Liver (tissue), 9 donors: ENCODE measurements around the gene EPB41L2. TPM values are rescaled to one million over a fixed set of nuclear protein-coding genes. Genes with fewer than 3 reads are reported as not detected.
A peak's percentile ranks its signal among the peaks of the same experiment; 100 is the strongest.

ENCODE experiments used
- DNase-seq: peaks from one replicate; pipeline ENCODE4 v3.0.0-alpha.2; 2017; ENCODE audit warnings: low spot score
- H3K27ac ChIP-seq, 2 donors: one replicate each; pipeline ENCODE4 v1.7.0; 2013; ENCODE audit warnings: inconsistent platforms in 2 of 2, low read length in 2 of 2, control low read depth in 1 of 2, low read depth in 1 of 2, mild to moderate bottlenecking in 1 of 2
- H3K27me3 ChIP-seq, 4 donors: one replicate each; pipeline versions ENCODE4 v1.6.1 to v1.7.0; 2013; ENCODE audit warnings: low read length in 3 of 4, inconsistent platforms in 1 of 4, mild to moderate bottlenecking in 1 of 4, moderate library complexity in 1 of 4; ENCODE audit not compliant: control insufficient read depth in 4 of 4, insufficient read depth in 4 of 4
- H3K36me3 ChIP-seq, 4 donors: one replicate each; pipeline versions ENCODE4 v1.6.1 to v1.7.0; 2013; ENCODE audit warnings: low read length in 3 of 4, mild to moderate bottlenecking in 3 of 4, low read depth in 1 of 4, moderate library complexity in 1 of 4; ENCODE audit not compliant: control insufficient read depth in 4 of 4, insufficient read depth in 3 of 4
- H3K4me1 ChIP-seq, 4 donors: one replicate each; pipeline versions ENCODE4 v1.6.1 to v1.7.0; 2013; ENCODE audit warnings: low read length in 3 of 4, mild to moderate bottlenecking in 3 of 4, moderate library complexity in 1 of 4; ENCODE audit not compliant: control insufficient read depth in 4 of 4, insufficient read depth in 4 of 4
- H3K4me3 ChIP-seq, 3 donors: one replicate each; pipeline versions ENCODE4 v1.6.1 to v1.7.0; 2013; ENCODE audit warnings: low read length in 3 of 3, control low read depth in 1 of 3, low read depth in 1 of 3, mild to moderate bottlenecking in 1 of 3
- H3K9ac ChIP-seq, 2 donors: one replicate each; pipeline ENCODE4 v1.7.0; 2013; ENCODE audit warnings: low read length in 2 of 2, mild to moderate bottlenecking in 2 of 2, moderate library complexity in 2 of 2, control low read depth in 1 of 2, low read depth in 1 of 2
- H3K9me3 ChIP-seq, 4 donors: one replicate each; pipeline versions ENCODE4 v1.6.1 to v1.7.0; 2013; ENCODE audit warnings: low read length in 3 of 4; ENCODE audit not compliant: control insufficient read depth in 4 of 4
- FOXA1 ChIP-seq: IDR thresholded peaks from 2 replicates; pipeline ENCODE4 v1.6.1; 2016; ENCODE audit warnings: antibody characterized with exemption
- FOXA2 ChIP-seq: IDR thresholded peaks from 2 replicates; pipeline ENCODE4 v1.6.1; 2016; ENCODE audit warnings: antibody characterized with exemption
- GABPA ChIP-seq, 2 donors: IDR thresholded peaks in 1 of 2; conservative IDR thresholded peaks in 1 of 2; 2 replicates each; pipeline ENCODE4 v1.6.1; 2016; ENCODE audit warnings: antibody characterized with exemption in 2 of 2, mild to moderate bottlenecking in 1 of 2, moderate library complexity in 1 of 2
- HNF4A ChIP-seq, 2 donors: conservative IDR thresholded peaks; 2 replicates each; pipeline ENCODE4 v1.6.1; 2016; ENCODE audit warnings: antibody characterized with exemption in 2 of 2, mild to moderate bottlenecking in 2 of 2
- HNF4G ChIP-seq: IDR thresholded peaks from 2 replicates; pipeline ENCODE4 v1.6.1; 2016; ENCODE audit warnings: antibody characterized with exemption
- JUND ChIP-seq, 2 donors: IDR thresholded peaks; 2 replicates each; pipeline ENCODE4 v1.6.1; 2016; ENCODE audit warnings: antibody characterized with exemption in 2 of 2
- RAD21 ChIP-seq, 2 donors: IDR thresholded peaks; 2 replicates each; pipeline ENCODE4 v1.6.1; 2016; ENCODE audit warnings: antibody characterized with exemption in 2 of 2, mild to moderate bottlenecking in 2 of 2
- RXRA ChIP-seq, 2 donors: IDR thresholded peaks; 2 replicates each; pipeline ENCODE4 v1.6.1; 2017 to 2018; ENCODE audit warnings: antibody characterized with exemption in 2 of 2, mild to moderate bottlenecking in 1 of 2
- SP1 ChIP-seq: IDR thresholded peaks from 2 replicates; pipeline ENCODE4 v1.6.1; 2018; ENCODE audit warnings: antibody characterized with exemption, mild to moderate bottlenecking
- TAF1 ChIP-seq: conservative IDR thresholded peaks from 2 replicates; pipeline ENCODE4 v1.6.1; 2016; ENCODE audit warnings: antibody characterized with exemption, mild to moderate bottlenecking
- YY1 ChIP-seq: IDR thresholded peaks from 2 replicates; pipeline ENCODE4 v1.6.1; 2016; ENCODE audit warnings: antibody characterized with exemption, mild to moderate bottlenecking
- WGBS: extraction: QIAGEN DNeasy Blood & Tissue Kit; methylation state at CpG from one replicate; pipeline ENCODE4 v1.1.7; 2013; 5-methylcytosine and 5-hydroxymethylcytosine counted together
- polyA plus RNA-seq, 2 donors: library from polyadenylated mRNA; stranded (reverse) in 1 of 2; unstranded in 1 of 2; fragments of 200-250 nt in 1 of 2; fragments of >200 nt in 1 of 2; fragmentation: Nextera tagmentation in 1 of 2; extraction: Ambion mirVana in 1 of 2; gene quantifications; one replicate each; pipeline versions ENCODE4 v1.2.1 to v1.2.3, GENCODE V29; 2013 to 2015
- total RNA-seq, 2 donors: library from RNA; depleted of rRNA; stranded (reverse); fragments of >200 nt; gene quantifications; one replicate each; pipeline ENCODE4 v1.2.3, GENCODE V29; 2014
- TF ChIP-seq, protein P1 (sequence below): IDR thresholded peaks from 2 replicates; pipeline ENCODE4 v1.6.1; 2016; ENCODE audit warnings: antibody characterized with exemption
- TF ChIP-seq, protein P2 (sequence below): IDR thresholded peaks from 2 replicates; pipeline ENCODE4 v1.6.1; 2016; ENCODE audit warnings: antibody characterized with exemption
- TF ChIP-seq, protein P3 (sequence below): fragments of 150-350 bp; IDR thresholded peaks from 2 replicates; pipeline ENCODE4 v1.5.1; 2017; ENCODE audit warnings: improper control_type of control experiment, low read depth, low read length; ENCODE audit not compliant: missing input control
- TF ChIP-seq, protein P4 (sequence below): IDR thresholded peaks from 2 replicates; pipeline ENCODE4 v1.6.1; 2016; ENCODE audit warnings: antibody characterized with exemption, mild to moderate bottlenecking
- donor health status: healthy.
- donor health status: healthy.
- donor health status: healthy.
- donor health status: healthy.
- donor health status: healthy.

Gene EPB41L2
- total and polyA plus RNA-seq, 4 donors, result 10.0 to 43.3 (median 18.7) TPM

DNA sequence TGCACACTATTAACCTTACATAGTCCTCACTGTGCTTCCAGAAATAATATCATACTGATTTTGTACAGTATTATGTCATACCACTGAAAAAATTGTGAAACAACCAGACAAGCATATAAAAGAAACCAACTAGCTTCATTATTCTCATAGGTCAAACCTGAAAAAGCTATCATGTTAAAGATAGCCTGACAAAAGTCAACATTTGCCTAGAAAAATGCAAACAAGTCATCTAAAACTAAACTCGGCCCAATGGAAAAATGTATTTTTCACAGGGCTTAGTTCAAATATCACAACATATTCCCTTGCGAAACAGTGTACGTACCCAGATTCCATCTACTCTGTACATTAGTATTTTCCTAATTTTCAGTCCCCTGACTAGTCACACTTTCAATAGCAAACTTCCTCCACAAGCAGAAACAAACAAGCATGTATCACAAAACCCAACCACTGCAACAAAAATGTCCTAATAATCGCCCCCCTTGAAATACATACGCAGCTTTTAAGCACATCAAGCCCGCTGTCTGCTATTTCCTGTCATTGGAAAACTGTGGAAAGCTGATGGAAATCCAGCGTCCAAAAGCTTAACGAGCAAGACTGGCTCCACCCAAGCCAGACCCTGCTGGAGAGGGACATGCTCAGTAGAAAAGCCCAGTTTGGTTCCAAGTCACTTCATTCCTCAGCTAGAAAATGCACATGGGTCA, 93.1 kb downstream of the EPB41L2 start (continued):
- TF ChIP-seq, protein P1, sequence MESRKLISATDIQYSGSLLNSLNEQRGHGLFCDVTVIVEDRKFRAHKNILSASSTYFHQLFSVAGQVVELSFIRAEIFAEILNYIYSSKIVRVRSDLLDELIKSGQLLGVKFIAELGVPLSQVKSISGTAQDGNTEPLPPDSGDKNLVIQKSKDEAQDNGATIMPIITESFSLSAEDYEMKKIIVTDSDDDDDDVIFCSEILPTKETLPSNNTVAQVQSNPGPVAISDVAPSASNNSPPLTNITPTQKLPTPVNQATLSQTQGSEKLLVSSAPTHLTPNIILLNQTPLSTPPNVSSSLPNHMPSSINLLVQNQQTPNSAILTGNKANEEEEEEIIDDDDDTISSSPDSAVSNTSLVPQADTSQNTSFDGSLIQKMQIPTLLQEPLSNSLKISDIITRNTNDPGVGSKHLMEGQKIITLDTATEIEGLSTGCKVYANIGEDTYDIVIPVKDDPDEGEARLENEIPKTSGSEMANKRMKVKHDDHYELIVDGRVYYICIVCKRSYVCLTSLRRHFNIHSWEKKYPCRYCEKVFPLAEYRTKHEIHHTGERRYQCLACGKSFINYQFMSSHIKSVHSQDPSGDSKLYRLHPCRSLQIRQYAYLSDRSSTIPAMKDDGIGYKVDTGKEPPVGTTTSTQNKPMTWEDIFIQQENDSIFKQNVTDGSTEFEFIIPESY, result no peak

DNA sequence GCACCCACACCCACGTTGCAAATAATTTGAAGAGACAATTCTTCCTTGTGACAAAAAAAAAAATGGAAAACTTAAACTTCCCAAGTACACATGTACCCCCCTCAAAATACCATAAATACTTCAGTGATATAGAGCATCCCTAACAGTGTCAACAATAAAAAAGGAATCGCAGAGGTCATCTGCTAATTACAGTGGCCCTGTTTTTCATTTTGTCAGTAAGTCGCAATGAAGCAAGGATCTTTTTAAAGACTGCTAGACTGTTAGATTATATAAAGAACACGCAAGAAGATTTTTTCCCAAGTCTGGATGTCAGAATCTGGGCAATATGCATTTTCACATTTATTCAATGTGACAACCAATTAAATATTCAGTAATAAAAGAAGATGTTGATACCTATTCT, 93.9 kb downstream of the EPB41L2 start:
- H3K9me3 ChIP-seq, result no peaks in the 10 kb centered on the region
- no peaks in the 10 kb centered on the region for H3K27me3 ChIP-seq
- TF ChIP-seq, protein P2, sequence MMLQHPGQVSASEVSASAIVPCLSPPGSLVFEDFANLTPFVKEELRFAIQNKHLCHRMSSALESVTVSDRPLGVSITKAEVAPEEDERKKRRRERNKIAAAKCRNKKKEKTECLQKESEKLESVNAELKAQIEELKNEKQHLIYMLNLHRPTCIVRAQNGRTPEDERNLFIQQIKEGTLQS, result no peak
- TF ChIP-seq JUND (IDR thresholded peaks at IDR 0.05) (no peak), FOXA1 (no peak), SP1 (no peak), FOXA2 (no peak), HNF4G (no peak), TAF1 (no peak), RXRA (IDR thresholded peaks at IDR 0.05) (no peak)
- TF ChIP-seq, protein P1, result no peak
- TF ChIP-seq, protein P3, sequence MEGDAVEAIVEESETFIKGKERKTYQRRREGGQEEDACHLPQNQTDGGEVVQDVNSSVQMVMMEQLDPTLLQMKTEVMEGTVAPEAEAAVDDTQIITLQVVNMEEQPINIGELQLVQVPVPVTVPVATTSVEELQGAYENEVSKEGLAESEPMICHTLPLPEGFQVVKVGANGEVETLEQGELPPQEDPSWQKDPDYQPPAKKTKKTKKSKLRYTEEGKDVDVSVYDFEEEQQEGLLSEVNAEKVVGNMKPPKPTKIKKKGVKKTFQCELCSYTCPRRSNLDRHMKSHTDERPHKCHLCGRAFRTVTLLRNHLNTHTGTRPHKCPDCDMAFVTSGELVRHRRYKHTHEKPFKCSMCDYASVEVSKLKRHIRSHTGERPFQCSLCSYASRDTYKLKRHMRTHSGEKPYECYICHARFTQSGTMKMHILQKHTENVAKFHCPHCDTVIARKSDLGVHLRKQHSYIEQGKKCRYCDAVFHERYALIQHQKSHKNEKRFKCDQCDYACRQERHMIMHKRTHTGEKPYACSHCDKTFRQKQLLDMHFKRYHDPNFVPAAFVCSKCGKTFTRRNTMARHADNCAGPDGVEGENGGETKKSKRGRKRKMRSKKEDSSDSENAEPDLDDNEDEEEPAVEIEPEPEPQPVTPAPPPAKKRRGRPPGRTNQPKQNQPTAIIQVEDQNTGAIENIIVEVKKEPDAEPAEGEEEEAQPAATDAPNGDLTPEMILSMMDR, result no peak
- H3K4me1 ChIP-seq, result peaks cover 0 to 5% (median 0%) of the 10 kb centered on the region in 4 donors
- DNase-seq, result no peak
- H3K4me3 ChIP-seq, result no peak overlapping the region
- no peak overlapping the region for H3K9ac ChIP-seq
- peak overlapping the region in 1 of 2 donors; percentile 49 for H3K27ac ChIP-seq
- no peaks in the 10 kb centered on the region for H3K36me3 ChIP-seq
- WGBS, result 61% methylated on average over 4 of the region's 4 CpGs

DNA sequence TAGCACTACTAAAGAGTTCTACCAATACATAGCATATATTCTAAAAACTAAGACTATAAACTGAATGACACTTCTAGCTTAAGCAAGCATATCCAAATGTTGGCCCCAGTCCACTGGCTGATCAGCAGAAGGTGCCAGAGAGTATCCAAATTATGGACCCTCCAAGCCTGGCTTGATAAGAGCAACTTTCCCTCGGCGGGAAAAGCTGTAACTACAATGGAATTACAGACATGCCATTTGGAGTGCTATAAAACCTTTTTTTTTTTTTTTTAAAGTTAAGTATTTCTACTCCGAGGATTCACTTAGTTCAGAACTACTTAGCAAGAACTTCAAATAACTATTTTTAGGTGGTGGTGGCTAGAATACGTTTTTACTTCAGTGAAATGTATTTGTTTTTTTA, 94.6 kb downstream of the EPB41L2 start:
- no peaks in the 10 kb centered on the region for H3K36me3 ChIP-seq
- no peak for DNase-seq
- no peak overlapping the region for H3K27ac ChIP-seq
- H3K27me3 ChIP-seq, result no peaks in the 10 kb centered on the region
- no peak overlapping the region for H3K9ac ChIP-seq
- H3K4me1 ChIP-seq, result peaks cover 0 to 5% (median 0%) of the 10 kb centered on the region in 4 donors
- H3K4me3 ChIP-seq, result no peak overlapping the region
- H3K9me3 ChIP-seq, result no peaks in the 10 kb centered on the region
- WGBS, result 83% methylated on average over 4 of the region's 4 CpGs
- TF ChIP-seq, protein P2, result no peak
- TF ChIP-seq YY1 (no peak), HNF4G (no peak), GABPA (IDR thresholded peaks at IDR 0.05 in 1 of 2, conservative IDR thresholded peaks at IDR 0.05 in 1 of 2) (no peak), RAD21 (IDR thresholded peaks at IDR 0.05) (no peak), HNF4A (conservative IDR thresholded peaks at IDR 0.05) (no peak), FOXA2 (no peak), JUND (IDR thresholded peaks at IDR 0.05) (no peak), RXRA (IDR thresholded peaks at IDR 0.05) (no peak), FOXA1 (no peak)
- TF ChIP-seq, protein P1, result no peak
- TF ChIP-seq, protein P4, sequence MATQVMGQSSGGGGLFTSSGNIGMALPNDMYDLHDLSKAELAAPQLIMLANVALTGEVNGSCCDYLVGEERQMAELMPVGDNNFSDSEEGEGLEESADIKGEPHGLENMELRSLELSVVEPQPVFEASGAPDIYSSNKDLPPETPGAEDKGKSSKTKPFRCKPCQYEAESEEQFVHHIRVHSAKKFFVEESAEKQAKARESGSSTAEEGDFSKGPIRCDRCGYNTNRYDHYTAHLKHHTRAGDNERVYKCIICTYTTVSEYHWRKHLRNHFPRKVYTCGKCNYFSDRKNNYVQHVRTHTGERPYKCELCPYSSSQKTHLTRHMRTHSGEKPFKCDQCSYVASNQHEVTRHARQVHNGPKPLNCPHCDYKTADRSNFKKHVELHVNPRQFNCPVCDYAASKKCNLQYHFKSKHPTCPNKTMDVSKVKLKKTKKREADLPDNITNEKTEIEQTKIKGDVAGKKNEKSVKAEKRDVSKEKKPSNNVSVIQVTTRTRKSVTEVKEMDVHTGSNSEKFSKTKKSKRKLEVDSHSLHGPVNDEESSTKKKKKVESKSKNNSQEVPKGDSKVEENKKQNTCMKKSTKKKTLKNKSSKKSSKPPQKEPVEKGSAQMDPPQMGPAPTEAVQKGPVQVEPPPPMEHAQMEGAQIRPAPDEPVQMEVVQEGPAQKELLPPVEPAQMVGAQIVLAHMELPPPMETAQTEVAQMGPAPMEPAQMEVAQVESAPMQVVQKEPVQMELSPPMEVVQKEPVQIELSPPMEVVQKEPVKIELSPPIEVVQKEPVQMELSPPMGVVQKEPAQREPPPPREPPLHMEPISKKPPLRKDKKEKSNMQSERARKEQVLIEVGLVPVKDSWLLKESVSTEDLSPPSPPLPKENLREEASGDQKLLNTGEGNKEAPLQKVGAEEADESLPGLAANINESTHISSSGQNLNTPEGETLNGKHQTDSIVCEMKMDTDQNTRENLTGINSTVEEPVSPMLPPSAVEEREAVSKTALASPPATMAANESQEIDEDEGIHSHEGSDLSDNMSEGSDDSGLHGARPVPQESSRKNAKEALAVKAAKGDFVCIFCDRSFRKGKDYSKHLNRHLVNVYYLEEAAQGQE, result no peak
